Stimulated activated CD4-positive, alpha-beta T cell treated with anti-CD3 and anti-CD28 coated beads, Interleukin-4, amount 100 ng/mL, for 1 hour (primary cell): Measurements from ENCODE around the gene DCTD.
"Not testable (repeated sequence)": the region's sequence is repeated elsewhere in the genome, so short reads cannot be mapped to it uniquely, and the experiment has no call there.

Experiments used
- DNase-seq: peaks from one replicate; pipeline ENCODE4 v3.0.0-alpha.2; 2020

DCTD gene

GRCh38 chr4:182920676-182921075, 3.5 kb upstream of the DCTD start:
- no peak for DNase-seq

- no peak for DNase-seq
Observed at GRCh38 chr4:182918791-182919302, 1.7 kb upstream of the DCTD start.

GRCh38 chr4:182918044-182918607, 940 bp upstream of the DCTD start:
- DNase-seq: no peak

- DNase-seq: peak; percentile 43
Observed at GRCh38 chr4:182916483-182917181, 554 bp downstream of the DCTD start.

GRCh38 chr4:182914357-182914756, 2.8 kb downstream of the DCTD start:
- no peak for DNase-seq

GRCh38 chr4:182913621-182914020, 3.6 kb downstream of the DCTD start:
- no peak for DNase-seq

GRCh38 chr4:182913036-182913435, 4.2 kb downstream of the DCTD start:
- no peak for DNase-seq

- no peak for DNase-seq
Observed at GRCh38 chr4:182908124-182908523, 9.1 kb downstream of the DCTD start.

- no peak for DNase-seq
Observed at GRCh38 chr4:182907396-182907795, 9.8 kb downstream of the DCTD start.

GRCh38 chr4:182906786-182907185, 10.4 kb downstream of the DCTD start:
- no peak for DNase-seq

GRCh38 chr4:182905038-182905437, 12.1 kb downstream of the DCTD start:
- DNase-seq: no peak

- DNase-seq: no peak
Observed at GRCh38 chr4:182904211-182904761, 12.9 kb downstream of the DCTD start.

GRCh38 chr4:182903013-182903412, 14.2 kb downstream of the DCTD start:
- no peak for DNase-seq

- no peak for DNase-seq
Observed at GRCh38 chr4:182901337-182901736, 15.8 kb downstream of the DCTD start.

GRCh38 chr4:182900021-182900420, 17.2 kb downstream of the DCTD start:
- DNase-seq: not testable (repeated sequence)

GRCh38 chr4:182898479-182898799, 18.7 kb downstream of the DCTD start:
- no peak for DNase-seq

- no peak for DNase-seq
Observed at GRCh38 chr4:182897601-182898478, 19.3 kb downstream of the DCTD start.

GRCh38 chr4:182896421-182896820, 20.8 kb downstream of the DCTD start:
- no peak for DNase-seq

- DNase-seq: no peak
Observed at GRCh38 chr4:182895791-182896292, 21.3 kb downstream of the DCTD start.

GRCh38 chr4:182894681-182895275, 22.4 kb downstream of the DCTD start:
- no peak for DNase-seq

- DNase-seq: no peak
Observed at GRCh38 chr4:182893474-182894080, 23.6 kb downstream of the DCTD start.

GRCh38 chr4:182893047-182893446, 24.1 kb downstream of the DCTD start:
- no peak for DNase-seq
